Jurkat, Clone E6-1 (cell line): ENCODE measurements around the gene FSD2.
"Not testable (repeated sequence)": the region's sequence is repeated elsewhere in the genome, so short reads cannot be mapped to it uniquely, and the experiment has no call there.

Source experiments
- DNase-seq: peaks from one replicate; pipeline ENCODE4 v3.0.0-alpha.2; 2011; ENCODE audit warnings: low read depth, low spot score
- H3K4me3 ChIP-seq: 2 replicates; pipeline ENCODE4 v1.5.1; 2011; ENCODE audit warnings: mild to moderate bottlenecking, low read length, control low read depth, moderate library complexity

The FSD2 gene

DNA sequence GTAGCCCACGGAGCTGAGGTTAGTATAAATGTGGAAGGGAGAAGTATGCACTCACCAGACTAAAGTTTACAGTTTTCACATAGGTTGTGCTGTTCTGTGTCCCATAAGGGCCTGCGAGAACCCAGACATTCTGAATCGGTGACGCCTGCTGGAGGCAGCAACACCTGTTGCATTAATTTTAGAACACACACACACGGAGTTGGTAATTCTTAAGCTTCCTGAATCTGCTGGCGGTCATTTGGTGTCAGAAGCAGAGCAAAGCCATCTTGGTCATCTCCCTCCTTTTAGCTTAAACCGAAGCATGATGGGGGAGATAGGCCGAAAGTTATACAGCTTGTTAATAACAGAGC is 55.1 kb downstream of the FSD2 start:
- peak overlapping the region; percentile 97 for H3K4me3 ChIP-seq
- no peak for DNase-seq

DNA sequence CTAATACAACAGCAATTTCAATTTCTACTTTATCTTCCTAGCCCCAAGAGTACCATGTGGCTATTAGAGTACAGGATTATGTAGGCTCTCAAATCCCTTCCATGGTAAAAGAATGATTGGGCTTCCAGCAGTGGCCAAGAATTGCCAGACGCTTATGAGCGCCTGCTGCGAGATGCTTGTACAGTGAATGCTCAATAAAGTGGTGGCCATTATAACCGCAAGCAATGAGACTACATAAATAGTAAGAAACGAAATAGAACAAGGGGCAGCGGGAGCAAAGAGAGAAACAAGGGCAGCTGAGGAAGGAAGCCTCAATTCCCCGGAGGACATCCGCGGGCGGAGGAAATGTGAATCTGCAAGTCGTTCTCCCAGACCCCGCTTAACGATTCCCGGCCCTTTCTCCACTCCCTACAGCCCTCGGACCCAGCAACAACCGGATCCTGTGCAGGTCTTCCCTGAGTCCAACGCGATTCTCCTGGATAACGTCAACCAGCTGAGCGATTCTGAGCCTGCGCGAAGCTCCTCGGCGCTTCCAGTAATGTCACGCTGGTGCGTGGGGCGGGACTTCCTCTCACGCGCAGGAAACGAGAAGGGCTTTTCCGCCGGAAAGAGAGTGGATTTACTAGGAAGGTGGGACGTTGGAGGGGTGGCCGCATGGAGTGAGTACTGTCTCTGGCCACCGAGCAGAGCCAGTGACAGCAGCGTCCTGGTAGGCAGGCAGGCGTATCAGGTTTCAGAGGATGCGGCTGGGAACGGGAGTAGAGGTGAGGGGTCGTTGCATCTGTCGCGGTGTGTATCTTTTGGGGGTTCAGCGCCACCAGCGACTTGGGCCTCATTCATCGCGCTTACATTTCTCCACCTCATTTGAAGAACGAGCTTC is 55.7 kb downstream of the FSD2 start:
- peak; percentile 87 for DNase-seq

GRCh38 chr15:82748315-82748714 is 57.6 kb downstream of the FSD2 start:
- DNase-seq = no peak
- H3K4me3 ChIP-seq = no peak overlapping the region

More for the DNA sequence above, 55.7 kb downstream of the FSD2 start:
- H3K4me3 ChIP-seq = peak overlapping the region; percentile 97

DNA sequence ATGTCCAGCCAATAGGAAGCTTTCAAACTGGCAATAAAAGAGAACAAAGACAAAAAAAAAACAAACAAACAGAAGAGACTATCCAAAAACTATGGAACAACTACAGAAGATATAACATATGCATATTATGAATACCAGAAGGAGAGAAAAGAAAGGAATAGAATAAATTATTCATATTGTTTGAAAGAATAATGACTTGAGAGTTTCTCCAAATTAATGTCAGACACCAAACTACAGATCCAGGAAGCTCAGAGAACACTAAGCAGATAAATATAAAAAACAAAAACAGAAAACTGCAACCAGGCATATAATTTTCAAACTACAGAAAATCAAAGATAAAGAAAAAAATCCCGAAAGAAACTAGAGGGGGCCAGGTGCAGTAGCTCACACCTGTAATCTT is 62.1 kb downstream of the FSD2 start:
- DNase-seq = no peak
- no peak overlapping the region for H3K4me3 ChIP-seq

DNA sequence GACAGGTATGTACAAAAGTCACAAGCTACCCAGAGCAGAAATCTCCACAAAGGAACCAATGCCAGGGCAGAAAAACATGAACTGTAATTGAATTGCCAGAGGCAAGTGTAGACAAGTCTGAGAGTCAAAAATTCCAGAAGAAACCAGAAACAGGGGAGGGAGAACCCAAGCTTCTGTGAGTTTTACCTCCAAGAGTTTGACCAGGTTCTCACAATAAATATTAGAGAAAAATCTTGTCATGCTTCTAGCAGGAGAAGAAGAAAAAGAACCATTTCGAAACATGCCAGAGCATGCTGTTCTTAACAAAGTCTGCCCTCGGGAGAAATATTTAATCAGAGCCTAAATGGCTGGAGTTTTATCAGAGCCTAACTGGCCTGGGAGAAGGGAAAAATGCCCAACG is 63.7 kb downstream of the FSD2 start:
- H3K4me3 ChIP-seq = no peak overlapping the region
- DNase-seq = no peak

GRCh38 chr15:82739086-82739485 is 66.8 kb downstream of the FSD2 start:
- H3K4me3 ChIP-seq = no peak overlapping the region
- DNase-seq = no peak

DNA sequence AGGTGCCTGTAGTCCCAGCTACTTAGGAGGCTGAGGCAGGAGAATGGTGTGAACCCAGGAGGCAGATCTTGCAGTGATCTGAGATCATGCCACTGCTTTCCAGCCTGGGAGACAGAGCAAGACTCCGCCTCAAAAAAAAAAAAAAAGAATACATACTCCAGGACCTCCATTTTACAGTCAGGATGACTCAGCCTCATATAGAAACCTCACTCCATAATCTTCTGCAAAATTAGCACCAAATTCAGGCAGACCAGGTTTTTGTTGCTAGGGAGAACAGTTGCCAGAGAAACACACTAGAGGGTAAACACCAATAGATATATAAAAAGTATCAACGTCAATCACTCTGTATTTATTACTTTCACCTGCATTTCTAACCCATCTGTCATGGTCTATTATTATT is 67.9 kb downstream of the FSD2 start:
- no peak overlapping the region for H3K4me3 ChIP-seq
- no peak for DNase-seq

DNA sequence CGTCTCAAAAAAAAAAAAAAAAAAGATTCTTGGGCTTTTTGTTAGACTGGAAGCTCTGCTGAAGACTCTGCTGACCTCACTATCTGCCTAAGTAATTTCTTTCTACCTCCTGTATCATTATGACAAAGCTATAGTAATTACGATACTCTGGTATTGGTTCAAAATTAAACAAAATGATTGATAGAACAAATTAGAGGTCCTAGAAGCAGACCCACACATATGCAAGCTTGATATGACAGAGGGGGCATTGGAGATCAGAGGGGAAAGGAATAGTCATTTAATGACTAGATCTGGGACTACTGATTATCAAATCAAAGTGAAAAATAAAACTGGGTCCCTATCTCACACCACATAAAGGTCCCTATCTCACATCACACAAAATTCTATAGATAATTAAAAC is 74.3 kb downstream of the FSD2 start:
- no peak overlapping the region for H3K4me3 ChIP-seq
- no peak for DNase-seq

DNA sequence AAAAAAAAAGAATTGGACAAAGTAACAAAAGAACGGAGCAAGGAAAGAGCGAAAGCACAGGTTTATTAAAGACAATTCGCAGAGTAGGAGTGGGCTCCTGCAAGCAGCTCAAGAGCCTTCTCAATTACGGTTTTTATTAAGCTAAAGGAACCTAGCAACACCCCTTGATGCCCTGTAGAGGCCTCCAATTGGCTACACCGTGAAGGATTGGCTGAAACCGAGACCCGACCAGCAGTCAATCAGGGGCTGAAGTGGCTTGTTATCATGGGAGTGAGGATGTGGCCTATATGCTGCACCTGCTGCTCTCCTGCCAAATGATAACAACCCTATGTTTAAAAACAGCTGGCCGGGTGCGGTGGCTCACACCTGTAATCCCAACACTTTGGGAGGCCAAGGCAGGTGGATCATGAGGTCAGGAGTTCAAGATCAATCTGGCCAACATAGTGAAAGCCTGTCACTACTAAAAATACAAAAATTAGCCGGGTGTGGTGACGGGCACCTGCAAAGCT is 75.8 kb downstream of the FSD2 start:
- DNase-seq = no peak
- no peak overlapping the region for H3K4me3 ChIP-seq

DNA sequence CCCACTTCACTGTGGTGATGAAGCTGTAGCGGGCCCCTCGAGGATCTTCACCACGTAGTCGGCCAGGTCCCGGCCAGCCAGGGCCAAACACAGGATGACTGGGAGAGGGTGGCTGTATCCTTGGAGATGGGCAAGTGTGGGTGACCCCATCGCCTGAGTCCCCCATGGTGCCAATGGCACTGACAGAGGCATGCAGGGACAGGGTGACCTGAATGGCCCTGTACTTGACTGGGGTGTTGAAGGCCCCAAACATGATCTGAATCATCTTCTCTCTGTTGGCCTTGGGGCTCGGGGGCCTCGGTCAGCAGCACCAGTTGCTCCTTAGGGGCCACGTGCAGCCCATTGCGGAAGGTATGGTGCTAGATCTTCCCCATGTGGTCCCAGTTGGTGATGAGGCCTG is 79.1 kb downstream of the FSD2 start:
- no peak overlapping the region for H3K4me3 ChIP-seq
- DNase-seq = no peak

DNA sequence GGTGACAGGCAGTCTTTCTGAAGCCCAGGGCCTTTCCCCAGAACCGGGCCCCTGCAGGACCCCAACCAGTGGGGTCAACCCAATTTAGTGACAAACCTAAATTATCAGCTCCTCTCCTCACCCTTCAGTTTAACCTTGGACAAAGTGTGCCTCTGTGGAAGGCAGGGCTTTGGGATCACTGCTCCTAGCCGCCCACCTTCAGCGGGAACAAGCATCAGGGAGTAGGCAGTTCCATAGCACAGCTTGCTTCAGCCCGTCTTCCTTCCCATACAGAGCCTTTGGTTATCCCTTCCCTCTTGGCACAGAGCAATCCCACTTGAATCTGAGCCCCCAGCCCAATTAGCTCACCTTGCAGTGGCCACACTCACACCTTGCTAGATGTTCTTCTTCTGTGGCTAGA is 90.9 kb downstream of the FSD2 start:
- no peak overlapping the region for H3K4me3 ChIP-seq
- no peak for DNase-seq

DNA sequence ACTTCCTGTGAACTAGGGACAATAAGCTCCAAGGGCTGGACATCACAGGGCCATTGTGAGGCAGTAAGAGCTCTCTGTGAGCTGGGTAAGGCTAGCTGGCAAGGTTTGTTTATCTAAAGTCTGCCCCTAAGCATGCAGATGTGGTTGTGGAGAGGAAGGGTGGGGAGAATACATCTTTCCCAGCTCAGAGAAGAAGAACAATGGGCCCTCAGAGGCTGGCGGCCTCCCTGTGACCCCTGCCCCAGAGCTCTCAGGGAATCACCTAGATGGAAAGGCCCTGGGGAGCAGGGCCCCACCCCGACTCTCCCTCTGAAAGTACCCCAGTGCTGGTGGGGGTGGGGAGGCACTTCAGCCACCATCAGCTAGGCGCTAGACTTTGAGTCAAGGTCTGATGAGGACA is 91.9 kb downstream of the FSD2 start:
- no peak for DNase-seq
- no peak overlapping the region for H3K4me3 ChIP-seq

DNA sequence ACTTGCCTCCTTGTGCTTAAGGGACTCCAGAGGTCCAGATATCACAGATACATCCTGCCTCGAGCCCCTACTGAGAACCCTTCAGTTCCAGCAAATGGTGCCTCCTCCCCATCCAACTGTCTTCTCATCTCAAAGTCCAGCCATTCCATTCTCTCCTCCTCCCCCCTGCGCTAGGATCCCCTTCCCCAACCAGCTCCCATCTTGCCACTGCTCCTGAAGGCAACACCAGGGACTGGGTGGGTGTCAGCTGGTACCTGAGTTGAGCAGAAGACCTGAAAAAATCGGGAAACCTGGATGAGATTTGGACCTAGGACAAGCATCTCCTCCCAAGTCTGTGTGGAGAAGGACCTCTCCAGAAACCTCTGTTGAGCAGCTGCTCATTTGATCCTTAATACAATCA is 93.8 kb downstream of the FSD2 start:
- no peak for DNase-seq
- no peak overlapping the region for H3K4me3 ChIP-seq

DNA sequence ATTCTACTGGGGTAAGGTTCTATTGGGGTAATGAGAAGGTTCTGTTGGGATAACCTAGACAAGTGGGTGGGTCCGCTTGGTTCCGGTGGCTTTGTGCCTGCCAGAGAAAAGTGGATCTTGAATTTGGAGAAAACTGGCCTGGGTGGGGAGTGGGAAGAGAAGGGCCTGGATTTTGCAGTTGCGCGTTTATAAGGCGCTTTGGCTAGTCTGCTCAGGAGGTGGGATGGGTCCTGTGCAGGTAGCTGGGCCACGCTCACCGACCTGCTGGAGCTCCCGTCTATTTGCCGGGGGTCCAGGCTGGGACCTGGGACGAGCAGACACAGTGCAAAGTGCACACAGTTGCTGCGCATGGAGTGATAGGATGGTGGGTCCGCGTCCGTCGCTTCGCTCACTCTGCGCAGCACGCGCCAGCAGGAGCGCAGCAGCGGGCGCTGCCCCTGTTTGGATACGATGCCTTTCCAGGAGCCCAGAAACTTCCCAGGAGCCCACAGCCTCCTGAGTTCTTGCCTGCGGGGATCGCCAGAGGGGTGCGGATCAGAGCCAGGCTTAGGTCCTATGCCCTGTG is 94.9 kb downstream of the FSD2 start:
- DNase-seq = no peak

GRCh38 chr15:82710208-82710555 is 95.7 kb downstream of the FSD2 start:
- H3K4me3 ChIP-seq = peak overlapping the region; percentile 57
- DNase-seq = no peak

More for the DNA sequence above, 94.9 kb downstream of the FSD2 start:
- no peak overlapping the region for H3K4me3 ChIP-seq

- peak; percentile 71 for DNase-seq
- peak within 1 kb of the TSS; percentile 57 for H3K4me3 ChIP-seq
Observed at GRCh38 chr15:82709421-82710207, 96.3 kb downstream of the FSD2 start, which contains the start of gene AP3B2. TSS of gene AP3B2 (minus strand) at chr15:82709875. CDS start at chr15:82709706, 169 bp downstream.

GRCh38 chr15:82709081-82709420 is 96.8 kb downstream of the FSD2 start:
- peak overlapping the region; percentile 57 for H3K4me3 ChIP-seq
- DNase-seq = peak; percentile 5

DNA sequence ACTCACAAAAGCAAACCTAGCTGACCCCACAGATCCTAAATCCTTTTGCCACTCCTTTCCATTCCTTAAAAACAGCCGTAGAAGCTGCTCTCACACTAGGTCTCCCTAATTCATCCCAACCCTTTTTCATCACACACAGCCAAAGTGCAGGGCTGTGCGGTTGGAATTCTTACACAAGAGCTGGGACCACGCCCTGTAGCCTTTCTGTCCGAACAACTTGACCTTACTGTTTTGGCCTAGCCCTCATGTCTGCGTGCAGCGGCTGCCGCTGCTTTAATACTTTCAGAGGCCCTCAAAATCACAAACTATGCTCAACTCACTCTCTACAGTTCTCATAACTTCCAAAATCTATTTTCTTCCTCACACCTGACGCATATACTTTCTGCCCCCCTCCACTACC is 100.0 kb downstream of the FSD2 start:
- H3K4me3 ChIP-seq, DNase-seq: not testable (repeated sequence)
